Activated naive CD8-positive, alpha-beta T cell treated with anti-CD3 and anti-CD28 coated beads, Interleukin-2, amount 10 ng/mL, durations not matched to agents 7 days and 5 days (primary cell): ENCODE results near the gene TFB2M. TPM values are rescaled to one million over a fixed set of nuclear protein-coding genes. Genes with fewer than 3 reads are reported as not detected.

Source experiments
- total RNA-seq, 2 experiments: library from RNA; stranded (reverse); gene quantifications; one replicate each; pipeline ENCODE4 v1.2.3, GENCODE V29; 2021

Gene TFB2M
- total RNA-seq, 2 experiments from 2014 or later = 9.8 to 10.9 TPM

Other genes with a start within 250 kb of the TFB2M start
- 10 to 100 TPM; 22.6 to 27.0 TPM for gene SMYD3, start 59.0 kb downstream of the TFB2M start, total RNA-seq
- 10 to 100 TPM; 36.1 to 36.5 TPM for gene CNST, start 195 bp upstream of the TFB2M start, total RNA-seq
- gene SCCPDH, start 158.1 kb upstream of the TFB2M start, total RNA-seq = 10 to 100 TPM; 13.7 to 14.4 TPM